ENCODE results near the gene ZNF385B.

DNA sequence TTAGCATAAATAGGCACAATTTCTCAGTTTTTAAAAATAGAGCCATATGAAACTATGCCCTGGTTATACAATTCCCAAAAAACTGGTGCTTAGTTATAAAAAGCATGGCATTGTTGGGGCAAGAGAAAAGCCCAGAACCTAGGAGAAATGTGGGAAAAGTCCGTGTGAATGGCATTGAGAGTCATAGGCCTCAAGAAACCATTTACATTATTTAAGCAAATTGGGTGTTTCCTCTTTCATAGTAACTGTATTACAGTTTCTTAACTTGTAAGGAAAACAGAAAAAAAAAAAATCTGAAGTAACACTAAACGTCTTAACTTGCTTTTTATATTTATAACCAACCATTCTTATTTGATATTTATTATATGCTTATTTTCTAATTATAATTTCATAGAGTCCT is 425.8 kb downstream of the ZNF385B start:
- TF ChIP-seq POLR2A (IDR thresholded peaks at IDR 0.05) (no peak), POLR2AphosphoS5 (IDR thresholded peaks at IDR 0.05) (no peak)
- TF ChIP-seq, protein P1, sequence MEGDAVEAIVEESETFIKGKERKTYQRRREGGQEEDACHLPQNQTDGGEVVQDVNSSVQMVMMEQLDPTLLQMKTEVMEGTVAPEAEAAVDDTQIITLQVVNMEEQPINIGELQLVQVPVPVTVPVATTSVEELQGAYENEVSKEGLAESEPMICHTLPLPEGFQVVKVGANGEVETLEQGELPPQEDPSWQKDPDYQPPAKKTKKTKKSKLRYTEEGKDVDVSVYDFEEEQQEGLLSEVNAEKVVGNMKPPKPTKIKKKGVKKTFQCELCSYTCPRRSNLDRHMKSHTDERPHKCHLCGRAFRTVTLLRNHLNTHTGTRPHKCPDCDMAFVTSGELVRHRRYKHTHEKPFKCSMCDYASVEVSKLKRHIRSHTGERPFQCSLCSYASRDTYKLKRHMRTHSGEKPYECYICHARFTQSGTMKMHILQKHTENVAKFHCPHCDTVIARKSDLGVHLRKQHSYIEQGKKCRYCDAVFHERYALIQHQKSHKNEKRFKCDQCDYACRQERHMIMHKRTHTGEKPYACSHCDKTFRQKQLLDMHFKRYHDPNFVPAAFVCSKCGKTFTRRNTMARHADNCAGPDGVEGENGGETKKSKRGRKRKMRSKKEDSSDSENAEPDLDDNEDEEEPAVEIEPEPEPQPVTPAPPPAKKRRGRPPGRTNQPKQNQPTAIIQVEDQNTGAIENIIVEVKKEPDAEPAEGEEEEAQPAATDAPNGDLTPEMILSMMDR (IDR thresholded peaks at IDR 0.05) = no peak
